ENCODE results near the gene PHLDB2. TPM values are rescaled to one million over a fixed set of nuclear protein-coding genes. Genes with fewer than 3 reads are reported as not detected.

PHLDB2 gene
- total RNA-seq, 4 donors from 2014 or later, result 81.6 to 171 (median 88.2) TPM

GRCh38 chr3:111899966-111900365 is 40.9 kb downstream of the PHLDB2 start:
- Histone ChIP-seq H3K36me3 (peaks cover 0 to 24% (median 0%) of the 10 kb centered on the region in 3 donors), H3K27me3 (no peaks in the 10 kb centered on the region), H3K9me3 (no peaks in the 10 kb centered on the region), H3K27ac (no peak overlapping the region), H3K4me3 (no peak overlapping the region), H3K4me1 (peaks cover 0 to 27% (median 3%) of the 10 kb centered on the region in 4 donors)
- no peak for DNase-seq (ENCODE audit: low spot score in 2 of 2)
- no peak for TF ChIP-seq POLR2A (IDR thresholded peaks at IDR 0.05)
- TF ChIP-seq CTCF (IDR thresholded peaks at IDR 0.05), result no peak
- no peak for TF ChIP-seq EP300 (IDR thresholded peaks at IDR 0.05)
- WGBS, 2 donors, result 51 to 65% methylated on average over 2 of the region's 2 CpGs

GRCh38 chr3:111901637-111902036 is 42.6 kb downstream of the PHLDB2 start:
- no peak overlapping the region for H3K27ac ChIP-seq
- TF ChIP-seq CTCF (IDR thresholded peaks at IDR 0.05) (no peak), EP300 (IDR thresholded peaks at IDR 0.05) (no peak), POLR2A (IDR thresholded peaks at IDR 0.05) (no peak)
- no peaks in the 10 kb centered on the region for H3K9me3 ChIP-seq
- 55 to 59% methylated on average over 2 of the region's 2 CpGs for WGBS, 2 donors
- H3K4me1 ChIP-seq, result peaks cover 0 to 27% (median 5%) of the 10 kb centered on the region in 4 donors
- H3K4me3 ChIP-seq, result no peak overlapping the region
- H3K36me3 ChIP-seq, result peaks cover 0 to 28% (median 0%) of the 10 kb centered on the region in 3 donors
- no peaks in the 10 kb centered on the region for H3K27me3 ChIP-seq
- DNase-seq (ENCODE audit: low spot score in 2 of 2), result no peak

- H3K36me3 ChIP-seq, result peaks cover 0 to 28% (median 0%) of the 10 kb centered on the region in 3 donors
- H3K27ac ChIP-seq, result peak overlapping the region in 1 of 4 donors; percentile 64
- no peaks in the 10 kb centered on the region for H3K27me3 ChIP-seq
- no peaks in the 10 kb centered on the region for H3K9me3 ChIP-seq
- peaks cover 0 to 22% (median 5%) of the 10 kb centered on the region in 4 donors for H3K4me1 ChIP-seq
- WGBS, 2 donors, result 86 to 91% methylated on average over 4 of the region's 4 CpGs
- DNase-seq (ENCODE audit: low spot score in 2 of 2), result no peak
- H3K4me3 ChIP-seq, result no peak overlapping the region
- TF ChIP-seq EP300 (IDR thresholded peaks at IDR 0.05) (no peak), POLR2A (IDR thresholded peaks at IDR 0.05) (no peak), CTCF (IDR thresholded peaks at IDR 0.05) (no peak)
Observed at GRCh38 chr3:111902534-111902933, 43.5 kb downstream of the PHLDB2 start.

- H3K9me3 ChIP-seq, result no peaks in the 10 kb centered on the region
- DNase-seq (ENCODE audit: low spot score in 2 of 2), result no peak
- H3K27me3 ChIP-seq, result no peaks in the 10 kb centered on the region
- no peak for TF ChIP-seq CTCF (IDR thresholded peaks at IDR 0.05)
- no peak for TF ChIP-seq EP300 (IDR thresholded peaks at IDR 0.05)
- TF ChIP-seq POLR2A (IDR thresholded peaks at IDR 0.05), result no peak
- H3K36me3 ChIP-seq, result peaks cover 0 to 24% (median 0%) of the 10 kb centered on the region in 3 donors
- H3K4me3 ChIP-seq, result no peak overlapping the region
- 58% methylated on average over 2 of the region's 2 CpGs for WGBS, 2 donors
- H3K27ac ChIP-seq, result peak overlapping the region in 1 of 4 donors; percentile 64
- peaks cover 0 to 22% (median 5%) of the 10 kb centered on the region in 4 donors for H3K4me1 ChIP-seq
Observed at GRCh38 chr3:111903067-111903511, 44.0 kb downstream of the PHLDB2 start.

- Histone ChIP-seq H3K36me3 (peaks cover 0 to 17% (median 0%) of the 10 kb centered on the region in 3 donors), H3K4me1 (peaks cover 0 to 28% (median 5%) of the 10 kb centered on the region in 4 donors), H3K27ac (peak overlapping the region in 2 of 4 donors; percentile 55 to 70), H3K9me3 (no peaks in the 10 kb centered on the region), H3K4me3 (no peak overlapping the region), H3K27me3 (no peaks in the 10 kb centered on the region)
- TF ChIP-seq POLR2A (IDR thresholded peaks at IDR 0.05), result no peak
- no peak for TF ChIP-seq CTCF (IDR thresholded peaks at IDR 0.05)
- TF ChIP-seq EP300 (IDR thresholded peaks at IDR 0.05), result peak in 1 of 2 donors; percentile 83
- 78 to 80% methylated on average over 4 of the region's 4 CpGs for WGBS, 2 donors
- DNase-seq (ENCODE audit: low spot score in 2 of 2), result no peak
Observed at GRCh38 chr3:111904376-111905241, 45.5 kb downstream of the PHLDB2 start.
